A673 (cell line): ENCODE measurements around the gene ADGRG2.

ENCODE experiments used
- EZH2 ChIP-seq: fragments of 200-600 bp; sonication (generic); IDR thresholded peaks from 2 replicates; pipeline ENCODE4 v1.6.1; 2017; ENCODE audit warnings: borderline replicate concordance, low read depth, mild to moderate bottlenecking, mixed read lengths, antibody characterized with exemption, low read length; ENCODE audit not compliant: poor library complexity, severe bottlenecking
- TF ChIP-seq, protein P1 (sequence below): fragments of 300-800, 200-600 bp; sonication (generic); conservative IDR thresholded peaks from 2 replicates; pipeline ENCODE4 v1.5.1; 2017; ENCODE audit warnings: low read depth, mild to moderate bottlenecking, antibody characterized with exemption, low read length, moderate library complexity, mixed read lengths

DNA sequence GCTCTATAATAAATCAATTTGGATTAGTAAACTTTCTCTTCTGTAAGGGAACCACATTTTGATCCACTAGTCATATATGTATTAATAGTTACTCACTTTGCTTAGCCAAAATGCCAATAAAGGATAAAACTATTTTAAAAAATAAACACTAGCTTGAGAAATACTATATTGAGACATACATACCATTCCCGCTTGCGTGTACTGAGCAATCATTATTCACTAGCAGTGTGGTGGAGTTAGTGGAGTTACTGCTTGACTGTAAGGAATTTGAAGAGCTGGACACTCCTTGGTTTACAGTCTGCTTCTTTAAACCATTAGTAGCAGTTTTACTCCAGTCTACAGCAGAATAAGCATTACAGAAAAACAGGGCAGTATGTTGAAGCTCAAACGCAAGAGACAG, 127.6 kb downstream of the ADGRG2 start:
- no peak for TF ChIP-seq EZH2
- TF ChIP-seq, protein P1, sequence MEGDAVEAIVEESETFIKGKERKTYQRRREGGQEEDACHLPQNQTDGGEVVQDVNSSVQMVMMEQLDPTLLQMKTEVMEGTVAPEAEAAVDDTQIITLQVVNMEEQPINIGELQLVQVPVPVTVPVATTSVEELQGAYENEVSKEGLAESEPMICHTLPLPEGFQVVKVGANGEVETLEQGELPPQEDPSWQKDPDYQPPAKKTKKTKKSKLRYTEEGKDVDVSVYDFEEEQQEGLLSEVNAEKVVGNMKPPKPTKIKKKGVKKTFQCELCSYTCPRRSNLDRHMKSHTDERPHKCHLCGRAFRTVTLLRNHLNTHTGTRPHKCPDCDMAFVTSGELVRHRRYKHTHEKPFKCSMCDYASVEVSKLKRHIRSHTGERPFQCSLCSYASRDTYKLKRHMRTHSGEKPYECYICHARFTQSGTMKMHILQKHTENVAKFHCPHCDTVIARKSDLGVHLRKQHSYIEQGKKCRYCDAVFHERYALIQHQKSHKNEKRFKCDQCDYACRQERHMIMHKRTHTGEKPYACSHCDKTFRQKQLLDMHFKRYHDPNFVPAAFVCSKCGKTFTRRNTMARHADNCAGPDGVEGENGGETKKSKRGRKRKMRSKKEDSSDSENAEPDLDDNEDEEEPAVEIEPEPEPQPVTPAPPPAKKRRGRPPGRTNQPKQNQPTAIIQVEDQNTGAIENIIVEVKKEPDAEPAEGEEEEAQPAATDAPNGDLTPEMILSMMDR: no peak
